GM21528 (cell line): ENCODE measurements around the gene EP300.
"Not testable (repeated sequence)": the region's sequence is repeated elsewhere in the genome, so short reads cannot be mapped to it uniquely, and the experiment has no call there.

Experiments
- ATAC-seq: cut with Tn5 transposase; IDR thresholded peaks from one replicate; pipeline ENCODE4 v1.9.1; 2021; ENCODE audit warnings: mild to moderate bottlenecking, moderate library complexity; ENCODE audit not compliant: unreplicated experiment, low FRiP score

Gene EP300

DNA sequence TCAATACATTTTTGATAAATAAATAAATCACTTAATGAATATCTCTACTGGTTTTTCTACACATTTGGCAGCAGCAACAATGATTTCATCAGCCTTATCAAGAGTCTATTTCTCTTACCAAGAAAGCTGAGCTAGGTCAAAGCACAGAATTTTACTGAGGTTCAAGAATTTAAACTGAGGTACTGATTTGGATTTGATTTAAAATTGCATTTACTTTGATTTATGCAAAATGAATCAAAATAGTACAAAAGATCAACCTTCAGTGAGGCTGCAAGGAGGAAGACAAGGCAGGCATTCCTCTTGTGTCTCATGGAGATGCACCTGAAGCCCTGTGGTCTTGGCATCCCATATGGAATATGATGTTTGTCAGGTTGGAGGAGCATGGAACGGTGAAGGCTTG lies 15.5 kb upstream of the EP300 start:
- no peak for ATAC-seq

DNA sequence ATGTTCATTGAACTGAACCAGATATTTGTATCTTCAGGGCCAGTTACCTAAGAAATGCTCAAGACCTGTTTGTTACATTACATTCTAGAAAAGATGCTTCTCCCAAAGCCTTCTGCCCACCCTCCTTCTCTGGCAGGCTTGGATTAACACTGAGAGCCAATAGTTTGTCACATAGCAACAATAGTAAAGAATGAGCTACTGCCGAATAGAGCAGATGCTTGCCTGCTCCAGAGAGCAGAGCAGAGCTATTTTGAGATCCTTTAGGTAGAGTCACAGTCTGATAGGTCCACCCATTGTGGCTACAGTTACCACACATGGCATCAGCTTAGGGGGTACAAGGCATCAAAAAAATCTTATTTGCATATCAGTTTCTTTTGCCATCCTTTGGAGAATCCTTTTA lies 13.5 kb upstream of the EP300 start:
- ATAC-seq, result no peak

- no peak for ATAC-seq
Measured at GRCh38 chr22:41085842-41086241, 6.5 kb upstream of the EP300 start.

DNA sequence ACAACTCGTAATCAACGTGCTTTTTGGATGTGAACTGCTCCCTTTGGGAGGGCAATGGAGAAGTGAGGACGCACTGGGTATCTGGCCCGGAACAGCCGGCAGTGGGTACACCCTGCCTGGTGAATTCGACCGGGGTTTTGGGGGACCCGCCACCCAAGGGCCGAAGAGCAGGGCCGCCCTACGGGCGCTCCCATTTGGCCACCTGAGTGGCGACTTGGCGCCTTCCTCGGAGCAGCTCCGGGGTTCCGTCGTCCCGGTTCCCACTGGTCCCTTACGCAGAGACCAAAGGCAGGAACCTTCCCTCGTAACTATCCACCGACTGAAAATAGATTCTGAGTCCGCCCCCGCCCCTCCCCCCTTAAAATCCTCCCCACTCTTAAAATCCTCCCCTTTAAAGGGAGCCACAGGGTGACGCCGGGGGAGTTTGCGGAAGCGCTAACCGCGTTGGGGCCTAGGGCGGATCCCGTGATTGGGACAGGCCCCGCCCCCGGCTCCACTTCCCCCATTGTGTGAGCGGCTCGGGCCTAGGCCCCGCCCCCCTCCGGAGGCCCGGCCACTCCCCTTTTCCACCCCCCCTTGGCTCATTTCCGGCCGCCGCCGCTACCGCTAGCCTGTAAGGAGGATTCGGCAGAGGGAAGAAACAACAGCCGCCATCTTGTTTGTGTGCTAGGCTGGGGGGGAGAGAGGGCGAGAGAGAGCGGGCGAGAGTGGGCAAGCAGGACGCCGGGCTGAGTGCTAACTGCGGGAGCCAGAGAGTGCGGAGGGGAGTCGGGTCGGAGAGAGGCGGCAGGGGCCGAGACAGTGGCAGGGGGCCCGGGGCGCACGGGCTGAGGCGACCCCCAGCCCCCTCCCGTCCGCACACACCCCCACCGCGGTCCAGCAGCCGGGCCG lies 1.0 kb upstream of the EP300 start:
- ATAC-seq, result peak; percentile 63

- peak; percentile 2 for ATAC-seq
Measured at GRCh38 chr22:41092847-41093411, 537 bp downstream of the EP300 start.

DNA sequence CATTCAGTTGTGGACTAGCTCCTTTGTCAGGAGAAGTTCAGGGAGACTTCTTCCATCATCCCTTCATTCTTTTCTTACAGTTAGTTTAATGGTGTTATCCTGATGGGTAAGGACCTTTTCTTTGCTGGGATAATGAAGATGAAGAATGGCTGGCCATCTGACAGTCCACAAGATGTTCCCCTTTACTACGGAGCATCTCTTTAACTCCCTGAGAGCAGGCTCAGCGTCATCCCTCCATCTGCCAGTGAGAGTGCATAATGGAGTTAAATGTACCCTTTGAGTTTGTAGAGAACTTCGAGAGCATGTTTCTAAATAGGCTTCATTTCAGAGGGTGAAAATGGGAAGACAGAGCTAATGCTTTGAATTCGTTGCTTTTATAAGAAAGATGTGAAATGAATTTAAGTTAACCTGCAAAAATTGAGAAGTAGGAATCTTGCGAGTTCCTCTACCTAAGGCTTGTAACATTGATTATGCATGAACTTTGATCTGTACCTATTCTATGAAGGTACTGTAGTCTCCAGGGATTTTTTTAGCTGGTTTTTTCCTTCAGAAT lies 1.7 kb downstream of the EP300 start:
- no peak for ATAC-seq

GRCh38 chr22:41096391-41096790 lies 4.0 kb downstream of the EP300 start:
- no peak for ATAC-seq

GRCh38 chr22:41096841-41097240 lies 4.4 kb downstream of the EP300 start:
- ATAC-seq, result no peak

GRCh38 chr22:41099036-41099435 lies 6.6 kb downstream of the EP300 start:
- no peak for ATAC-seq

DNA sequence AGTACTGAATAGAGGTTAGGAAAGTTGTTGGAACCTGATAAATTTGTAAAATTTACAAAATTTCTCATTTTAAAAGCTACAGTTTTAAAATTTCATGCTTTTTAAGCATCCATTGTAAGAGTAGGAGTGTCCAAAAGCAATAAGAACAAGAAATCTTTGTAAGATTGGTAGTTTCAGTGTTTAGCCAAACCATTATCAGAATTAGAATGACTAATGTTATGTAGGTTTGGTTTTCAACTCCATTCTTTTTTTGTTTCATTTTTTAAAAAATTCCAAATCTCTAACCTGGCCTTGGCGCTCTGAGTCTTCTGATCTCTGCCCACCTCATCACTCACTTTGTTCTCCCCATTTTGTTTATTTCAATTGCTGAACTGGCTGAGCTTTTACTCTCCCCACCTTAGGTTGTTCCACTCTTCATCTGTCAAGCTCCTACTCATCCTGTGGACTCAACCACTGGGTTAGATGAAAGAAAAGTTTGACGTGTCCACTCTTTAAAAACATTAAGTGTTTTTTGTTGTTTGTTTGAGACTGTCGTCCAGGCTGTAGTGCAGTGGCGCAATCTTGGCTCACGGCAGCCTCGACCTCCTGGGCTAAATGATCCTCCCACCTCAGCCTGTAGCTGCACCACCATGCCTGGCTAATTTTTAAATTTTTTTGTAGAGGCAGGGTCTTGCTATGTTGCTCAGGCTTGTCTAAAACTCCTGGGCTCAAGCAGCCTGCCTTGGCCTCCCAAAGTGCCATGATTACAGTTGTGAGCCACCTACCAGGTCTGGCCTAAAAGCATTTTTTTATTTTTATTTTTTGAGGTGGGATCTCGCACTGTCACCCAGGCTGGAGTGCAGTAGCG lies 14.0 kb downstream of the EP300 start:
- ATAC-seq, result no peak

GRCh38 chr22:41106969-41107325 lies 14.6 kb downstream of the EP300 start:
- not testable (repeated sequence) for ATAC-seq

- ATAC-seq, result no peak
Measured at GRCh38 chr22:41110968-41111367, 18.6 kb downstream of the EP300 start.

- no peak for ATAC-seq
Measured at GRCh38 chr22:41116342-41116741, 23.9 kb downstream of the EP300 start.

DNA sequence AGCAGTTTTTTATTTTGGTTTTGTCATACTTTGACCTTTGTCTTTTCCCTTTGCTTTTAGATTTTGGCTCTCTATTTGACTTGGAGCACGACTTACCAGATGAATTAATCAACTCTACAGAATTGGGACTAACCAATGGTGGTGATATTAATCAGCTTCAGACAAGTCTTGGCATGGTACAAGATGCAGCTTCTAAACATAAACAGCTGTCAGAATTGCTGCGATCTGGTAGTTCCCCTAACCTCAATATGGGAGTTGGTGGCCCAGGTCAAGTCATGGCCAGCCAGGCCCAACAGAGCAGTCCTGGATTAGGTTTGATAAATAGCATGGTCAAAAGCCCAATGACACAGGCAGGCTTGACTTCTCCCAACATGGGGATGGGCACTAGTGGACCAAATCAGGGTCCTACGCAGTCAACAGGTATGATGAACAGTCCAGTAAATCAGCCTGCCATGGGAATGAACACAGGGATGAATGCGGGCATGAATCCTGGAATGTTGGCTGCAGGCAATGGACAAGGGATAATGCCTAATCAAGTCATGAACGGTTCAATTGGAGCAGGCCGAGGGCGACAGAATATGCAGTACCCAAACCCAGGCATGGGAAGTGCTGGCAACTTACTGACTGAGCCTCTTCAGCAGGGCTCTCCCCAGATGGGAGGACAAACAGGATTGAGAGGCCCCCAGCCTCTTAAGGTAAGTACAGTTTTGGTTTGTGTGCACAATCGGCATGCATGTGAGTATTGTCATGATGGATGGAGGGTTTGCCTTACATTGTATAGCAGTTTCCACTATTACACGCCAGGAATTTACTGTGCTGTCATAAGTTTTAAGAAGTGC lies 25.0 kb downstream of the EP300 start:
- no peak for ATAC-seq

- no peak for ATAC-seq
Measured at GRCh38 chr22:41123151-41123550, 30.8 kb downstream of the EP300 start.

DNA sequence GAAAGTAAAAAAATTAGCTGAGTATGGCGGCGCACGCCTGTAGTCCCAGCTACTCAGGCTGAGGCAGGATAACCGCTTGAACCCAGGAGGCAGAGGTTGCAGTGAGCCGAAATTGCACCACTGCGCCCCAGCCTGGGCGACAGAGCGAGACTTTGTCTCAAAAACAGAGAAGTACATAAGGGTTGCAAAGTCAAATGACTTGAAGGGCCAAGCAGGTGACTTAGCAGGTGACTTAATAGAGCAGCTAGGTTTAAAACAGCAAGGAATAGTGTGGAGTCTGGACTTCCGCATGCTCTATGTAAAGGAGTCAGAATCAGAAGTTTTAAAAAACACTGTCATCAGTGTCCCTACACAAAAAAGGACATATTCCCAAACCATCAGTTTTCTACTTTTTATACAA lies 31.7 kb downstream of the EP300 start:
- no peak for ATAC-seq

- ATAC-seq, result no peak
Measured at GRCh38 chr22:41127451-41127850, 35.1 kb downstream of the EP300 start.

DNA sequence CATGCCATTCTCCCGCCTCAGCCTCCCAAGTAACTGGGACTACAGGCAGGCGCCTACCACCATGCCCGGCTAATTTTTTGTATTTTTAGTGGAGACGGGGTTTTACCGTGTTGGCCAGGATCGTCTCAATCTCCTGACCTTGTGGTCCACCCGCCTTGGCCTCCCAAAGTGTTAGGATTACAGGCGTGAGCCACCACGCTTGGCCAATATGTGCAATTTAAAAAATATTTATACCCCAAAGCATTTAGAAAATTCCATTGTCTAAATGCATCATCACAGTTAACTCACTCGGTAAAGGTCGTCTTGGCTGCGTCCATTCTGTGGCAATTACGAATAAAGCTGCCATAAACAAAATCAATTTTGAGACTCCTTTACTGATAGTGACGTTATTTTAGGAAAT lies 36.2 kb downstream of the EP300 start:
- ATAC-seq, result no peak

DNA sequence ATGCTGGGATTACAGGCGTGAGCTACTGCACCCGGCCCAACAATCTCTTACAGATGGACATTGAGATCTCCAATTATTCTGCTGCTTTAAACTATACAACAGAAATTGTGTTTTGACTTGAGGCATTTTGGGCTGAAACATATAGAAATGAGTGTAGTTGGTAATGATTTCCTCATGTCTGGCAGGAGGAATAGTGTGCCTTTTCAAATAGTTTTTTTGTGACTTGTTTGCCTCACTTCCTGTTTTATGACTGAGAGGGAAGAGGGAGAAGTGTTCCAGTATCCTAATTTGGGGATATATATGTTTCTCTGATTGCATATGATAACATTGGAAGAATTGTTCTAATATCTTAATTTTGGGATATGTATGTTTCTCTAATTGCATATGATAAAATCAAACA lies 40.2 kb downstream of the EP300 start:
- ATAC-seq, result no peak

DNA sequence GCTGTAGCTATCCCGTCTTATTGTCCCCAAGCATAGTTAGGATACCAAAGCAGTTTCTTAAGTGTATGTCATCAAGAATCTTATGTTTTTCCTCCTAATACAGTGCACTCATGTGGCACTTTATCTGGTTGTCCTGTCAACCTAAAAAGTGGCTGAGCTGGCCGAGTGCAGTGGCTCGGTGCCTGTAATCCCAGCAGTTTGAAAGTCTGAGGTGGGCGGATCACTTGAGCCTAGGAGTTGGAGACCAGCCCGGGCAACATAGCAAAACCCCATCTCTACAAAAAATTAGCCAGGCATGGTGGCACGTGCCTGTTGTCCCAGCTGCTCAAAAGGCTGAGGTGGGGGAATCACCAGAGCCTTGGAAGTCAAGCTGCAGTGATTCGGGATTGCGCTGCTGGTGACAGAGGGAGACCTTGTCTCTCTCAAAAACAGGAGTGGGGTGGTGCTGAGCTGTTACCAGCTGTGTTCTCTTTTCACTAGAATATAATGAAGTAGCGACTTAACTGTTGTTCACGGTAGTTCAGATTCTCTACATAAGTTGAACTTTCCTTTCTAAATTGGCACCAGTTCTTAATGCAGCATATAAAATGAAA lies 48.1 kb downstream of the EP300 start:
- no peak for ATAC-seq
